ENCODE data around the gene ZNF684.
A peak's percentile ranks its signal among the peaks of the same experiment; 100 is the strongest.
"Not testable (repeated sequence)": the region's sequence is repeated elsewhere in the genome, so short reads cannot be mapped to it uniquely, and the experiment has no call there.

ZNF684 gene

DNA sequence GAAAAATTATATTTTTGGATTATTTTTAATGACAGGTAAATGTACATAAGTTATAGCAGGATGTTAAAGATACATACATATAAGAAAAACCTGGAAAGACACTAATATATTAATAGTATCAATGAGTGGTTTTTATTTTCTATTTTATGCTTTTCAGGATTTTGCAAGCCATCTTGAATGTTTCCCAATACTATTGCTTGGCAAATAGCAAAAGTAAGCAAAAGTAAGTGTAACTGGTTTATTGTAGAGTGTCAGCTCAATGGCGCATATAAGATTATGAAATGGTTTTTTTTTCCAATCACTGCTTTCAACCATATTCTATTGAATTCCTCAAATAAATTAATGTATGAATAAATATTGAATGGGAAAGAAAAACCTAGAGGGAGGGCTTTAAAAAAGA lies 36.4 kb downstream of the ZNF684 start:
- no peak for DNase-seq

DNA sequence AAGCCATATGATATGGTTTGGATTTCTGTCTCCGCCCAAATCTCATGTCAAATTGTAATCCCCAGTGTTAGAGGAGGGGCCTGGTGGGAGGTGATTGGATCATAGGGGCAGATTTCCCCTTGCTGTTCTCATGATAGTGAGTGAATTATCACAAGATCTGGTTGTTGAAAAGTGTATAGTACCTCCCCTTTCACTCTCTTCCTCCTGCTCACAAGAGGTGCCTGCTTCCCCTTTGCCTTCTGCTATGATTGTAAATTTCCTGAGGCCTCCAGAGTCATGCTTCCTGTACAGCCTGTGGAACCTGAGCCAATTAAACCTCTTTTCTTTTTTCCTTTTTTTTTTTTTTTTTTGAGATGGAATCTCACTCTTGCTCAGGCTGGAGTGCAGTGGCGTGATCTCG lies 43.4 kb downstream of the ZNF684 start:
- not testable (repeated sequence) for DNase-seq

DNA sequence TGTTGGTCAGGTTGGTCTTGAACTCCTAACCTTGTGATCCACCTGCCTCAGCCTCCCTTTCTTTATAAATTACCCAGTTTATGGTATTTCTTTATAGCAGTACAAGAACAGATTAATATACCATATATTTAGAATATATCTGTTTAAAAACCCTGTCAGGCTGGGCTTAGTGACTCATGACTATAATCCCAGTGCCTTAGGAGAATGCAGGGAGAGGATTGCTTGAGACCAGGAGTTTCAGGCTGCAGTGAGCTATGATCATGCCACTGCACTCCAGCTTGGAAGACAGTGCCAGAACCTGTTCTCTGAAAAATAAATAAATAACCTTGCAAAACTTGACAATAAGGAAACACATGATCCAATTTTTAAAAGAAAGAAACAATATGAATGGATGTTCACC lies 43.9 kb downstream of the ZNF684 start:
- no peak for DNase-seq

DNA sequence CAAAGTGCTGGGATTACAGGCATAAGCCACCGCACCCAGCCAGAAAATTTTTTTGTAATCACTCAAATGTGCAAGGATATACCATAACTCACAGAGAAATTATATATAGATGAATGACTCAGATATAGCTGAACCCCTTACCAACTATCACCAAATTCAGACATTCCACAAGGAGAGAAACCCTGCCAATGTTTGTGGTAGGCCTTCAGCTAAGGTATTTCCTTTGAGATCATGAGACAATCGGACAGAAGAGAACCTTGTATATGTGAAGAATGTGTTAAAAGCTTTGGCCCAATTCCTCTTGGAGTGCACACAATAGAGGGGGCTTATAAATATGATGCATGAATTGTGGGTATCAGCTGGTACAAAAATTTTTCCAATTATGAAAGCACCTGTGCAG lies 50.7 kb downstream of the ZNF684 start:
- no peak for DNase-seq

DNA sequence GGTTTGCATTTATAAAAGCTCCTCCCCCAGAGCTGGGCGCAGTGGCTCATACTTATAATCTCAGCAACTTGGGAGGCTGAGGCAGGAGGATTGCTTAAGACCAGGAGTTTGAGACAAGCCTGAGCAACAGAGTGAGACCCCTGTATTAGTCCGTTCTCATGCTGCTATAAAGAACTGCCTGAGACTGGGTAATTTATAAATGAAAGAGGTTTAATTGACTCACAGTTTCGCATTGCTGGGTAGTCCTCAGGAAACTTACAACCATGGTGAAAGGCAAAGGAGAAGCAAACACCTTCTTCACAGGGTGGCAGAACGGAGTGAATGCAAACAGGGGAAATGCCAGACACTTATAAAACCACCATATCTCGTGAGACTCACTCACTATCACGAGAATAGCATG lies 52.5 kb downstream of the ZNF684 start:
- DNase-seq: no peak

DNA sequence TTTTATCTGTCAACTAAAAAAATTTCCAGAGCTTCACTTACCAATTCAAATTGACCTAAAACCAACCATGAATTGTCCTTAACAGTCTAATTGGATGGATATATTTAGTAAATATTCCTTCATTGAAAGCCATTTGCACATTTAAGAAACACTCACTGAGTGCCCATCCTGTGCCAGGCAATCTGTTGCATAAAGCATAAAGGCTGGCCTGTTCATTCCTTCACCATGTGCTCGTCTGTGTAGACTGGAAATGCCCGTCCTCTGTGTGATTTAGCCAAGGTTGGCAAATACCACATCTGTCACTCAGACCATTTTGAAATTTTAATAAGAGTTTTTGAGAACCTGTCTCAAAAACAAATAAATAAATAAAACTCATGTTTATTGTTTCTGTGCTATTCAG lies 57.1 kb downstream of the ZNF684 start:
- DNase-seq: peak in 2 of 56 donors; percentile 3 to 4

DNA sequence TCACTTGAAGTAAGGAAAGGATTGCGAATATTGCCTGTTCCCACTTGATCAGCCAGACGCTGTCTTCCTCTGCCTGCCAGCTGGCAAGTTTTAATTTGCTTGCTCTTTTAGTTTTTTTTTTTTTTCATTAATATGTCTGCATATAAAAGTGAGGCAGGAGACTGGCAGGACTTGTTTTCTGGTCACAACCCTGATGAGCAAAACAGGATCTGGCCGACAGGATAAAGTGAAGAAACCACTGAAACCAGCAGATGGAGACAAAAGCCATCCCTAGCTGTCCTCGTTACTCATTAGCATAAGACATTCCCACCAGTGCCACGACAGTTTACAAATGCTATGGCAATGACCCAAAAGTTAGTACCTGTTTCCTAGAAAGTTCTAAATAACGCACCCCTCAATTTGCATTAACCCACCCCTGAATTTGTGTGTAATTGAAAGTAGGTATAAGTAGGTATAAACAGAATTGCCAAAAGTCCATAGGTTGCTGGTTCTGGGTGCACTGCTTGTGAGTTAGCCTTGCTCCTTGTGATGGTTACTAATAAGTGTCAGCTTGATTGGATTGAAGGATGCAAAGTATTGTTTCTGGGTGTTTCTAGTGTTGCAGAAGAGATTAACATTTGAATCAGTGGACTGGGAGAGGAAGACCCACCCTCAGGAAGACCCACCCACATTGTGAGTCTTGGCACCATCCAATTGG lies 60.8 kb downstream of the ZNF684 start:
- DNase-seq: peak in 17 of 56 donors; percentile 1 to 29 (median 4)

DNA sequence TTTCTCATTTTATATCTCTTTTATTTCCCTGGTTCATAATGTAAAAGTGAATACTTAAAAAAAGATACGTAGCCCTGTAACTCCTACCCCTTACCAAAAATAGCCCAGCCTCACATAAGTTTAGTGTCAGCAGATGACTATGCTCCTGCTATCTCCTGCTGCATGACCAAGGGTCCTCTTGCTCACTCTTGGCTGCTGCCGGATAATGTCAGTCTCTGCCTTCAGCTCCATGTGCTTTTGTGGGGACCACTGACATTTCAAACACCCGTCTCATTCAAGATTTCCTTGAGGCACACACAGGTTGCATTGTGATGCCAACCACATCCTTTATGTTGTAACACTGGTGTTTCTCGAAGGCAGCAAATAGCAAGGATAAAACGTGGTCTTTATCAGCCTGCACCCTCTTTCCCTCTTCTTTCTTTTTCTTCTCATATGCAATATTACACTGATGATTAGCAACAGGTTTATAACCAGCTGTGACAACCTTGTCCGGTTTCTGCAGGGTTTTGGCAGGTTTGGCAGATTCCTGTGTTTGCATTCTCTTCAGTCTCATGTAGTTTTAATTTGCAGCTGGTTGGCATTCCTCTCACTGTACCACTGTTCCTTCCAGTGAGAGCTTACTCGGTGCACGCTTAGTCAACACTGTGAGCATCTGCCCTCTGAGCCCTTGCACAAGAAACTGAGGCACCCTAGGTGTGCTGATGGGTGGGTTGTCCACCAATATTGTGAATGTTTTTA lies 62.2 kb downstream of the ZNF684 start:
- DNase-seq: no peak

DNA sequence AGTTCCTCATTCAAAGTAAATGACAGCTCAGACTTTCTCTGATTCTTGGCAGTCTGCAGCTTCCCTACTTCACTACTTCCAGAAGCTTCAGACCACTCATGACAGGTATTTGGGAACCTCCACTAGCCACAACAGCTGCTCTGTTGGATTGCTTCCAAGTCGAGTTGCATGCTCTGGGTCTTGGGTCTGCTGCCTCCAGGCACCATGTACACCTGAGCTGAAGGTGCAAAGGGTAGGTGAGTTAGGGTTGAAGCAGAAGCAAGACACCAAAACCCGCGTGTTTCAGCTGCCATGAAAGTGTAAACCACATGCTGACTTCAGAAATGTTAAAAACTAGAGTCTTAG lies 62.7 kb downstream of the ZNF684 start:
- DNase-seq: no peak

DNA sequence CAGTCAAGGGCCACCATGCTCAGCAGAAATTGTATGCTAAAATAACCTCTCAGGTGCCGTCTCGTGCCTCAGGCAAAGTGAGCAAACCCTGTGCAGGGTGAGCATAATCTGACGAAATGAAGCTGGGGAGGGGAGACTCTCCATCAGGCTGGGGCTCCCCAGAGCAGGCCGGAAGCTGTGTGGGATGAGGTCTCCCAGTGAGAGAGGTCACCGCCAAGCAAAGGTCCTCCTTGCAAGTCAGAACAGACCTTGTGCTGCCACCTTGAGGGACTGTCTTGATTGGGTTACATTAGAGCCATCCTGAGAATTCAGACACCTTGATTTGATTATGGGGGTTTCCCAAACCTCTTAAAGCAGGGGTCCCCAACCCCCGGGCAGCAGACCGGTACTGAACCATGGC lies 64.2 kb downstream of the ZNF684 start:
- DNase-seq: no peak
